GM21723 (cell line): ENCODE results near the gene DTNA.

ENCODE experiments used
- ATAC-seq: cut with Tn5 transposase; IDR thresholded peaks from one replicate; pipeline ENCODE4 v1.9.1; 2021; ENCODE audit warnings: mild to moderate bottlenecking, moderate library complexity; ENCODE audit not compliant: unreplicated experiment

Gene DTNA

DNA sequence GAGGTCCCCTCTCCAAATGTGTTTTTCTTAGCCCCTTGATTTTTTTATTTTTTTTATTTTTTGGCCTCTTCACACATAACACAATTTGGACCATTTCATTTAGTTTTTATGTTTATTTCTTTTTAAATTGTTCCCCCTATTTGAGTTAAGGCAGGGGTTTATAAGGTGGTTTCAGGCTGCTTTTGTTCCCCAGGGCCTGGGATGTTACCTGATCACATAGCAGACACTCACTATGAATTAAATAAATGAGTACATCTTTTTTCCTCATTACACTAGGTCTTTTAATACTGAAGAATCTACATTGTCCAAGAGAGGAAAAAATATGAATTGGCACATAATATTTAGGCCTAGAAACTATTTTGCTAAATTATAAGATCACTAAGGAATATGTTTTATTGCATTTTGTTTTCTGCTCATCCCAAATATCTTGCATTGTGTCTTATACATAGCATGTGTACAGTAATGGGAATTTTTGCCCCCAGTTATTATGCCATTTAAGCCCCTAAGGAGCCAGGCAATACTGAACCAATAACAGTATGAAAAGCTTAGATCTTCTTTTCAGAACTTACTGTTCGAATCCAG lies 218.7 kb downstream of the DTNA start:
- no peak for ATAC-seq

DNA sequence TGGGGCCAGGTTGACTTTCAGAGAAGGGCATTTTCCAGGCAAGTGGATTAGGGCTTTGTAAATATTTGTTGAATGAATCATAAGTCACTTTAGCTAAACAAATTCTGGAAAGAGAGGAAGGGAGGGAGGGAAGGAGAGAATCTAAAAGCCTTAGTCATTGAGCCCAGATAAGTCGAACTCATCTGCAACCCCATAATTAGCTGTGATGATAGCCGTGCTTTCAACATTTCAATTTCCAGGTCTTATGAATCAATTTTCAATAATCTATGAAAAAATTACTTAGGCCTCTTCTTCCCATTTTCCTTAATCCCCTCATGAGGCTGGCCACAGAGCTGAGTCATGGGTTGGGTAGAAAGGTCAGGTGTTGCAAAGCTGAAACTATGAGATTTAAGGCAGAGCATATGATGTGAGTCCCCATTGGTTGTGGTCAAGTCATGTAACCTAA lies 219.3 kb downstream of the DTNA start:
- no peak for ATAC-seq

DNA sequence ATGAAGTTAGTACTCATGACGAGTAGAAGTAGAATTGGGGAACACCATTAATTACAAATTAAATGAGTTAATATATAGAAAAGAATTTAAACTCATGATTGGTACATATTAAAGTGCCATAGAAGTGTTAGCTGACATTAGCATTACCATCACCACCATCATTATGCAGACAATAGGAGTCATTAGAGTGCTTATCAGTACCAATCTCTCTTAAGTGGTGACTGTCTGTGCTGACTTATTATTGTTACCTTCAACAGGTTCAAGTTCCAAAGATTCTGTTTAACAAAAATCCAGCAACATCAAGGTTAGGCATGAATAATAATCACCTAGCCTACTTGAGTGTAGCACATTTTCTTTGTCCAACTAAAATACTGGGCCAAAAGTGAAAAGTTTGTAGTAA lies 222.3 kb downstream of the DTNA start:
- ATAC-seq = no peak

DNA sequence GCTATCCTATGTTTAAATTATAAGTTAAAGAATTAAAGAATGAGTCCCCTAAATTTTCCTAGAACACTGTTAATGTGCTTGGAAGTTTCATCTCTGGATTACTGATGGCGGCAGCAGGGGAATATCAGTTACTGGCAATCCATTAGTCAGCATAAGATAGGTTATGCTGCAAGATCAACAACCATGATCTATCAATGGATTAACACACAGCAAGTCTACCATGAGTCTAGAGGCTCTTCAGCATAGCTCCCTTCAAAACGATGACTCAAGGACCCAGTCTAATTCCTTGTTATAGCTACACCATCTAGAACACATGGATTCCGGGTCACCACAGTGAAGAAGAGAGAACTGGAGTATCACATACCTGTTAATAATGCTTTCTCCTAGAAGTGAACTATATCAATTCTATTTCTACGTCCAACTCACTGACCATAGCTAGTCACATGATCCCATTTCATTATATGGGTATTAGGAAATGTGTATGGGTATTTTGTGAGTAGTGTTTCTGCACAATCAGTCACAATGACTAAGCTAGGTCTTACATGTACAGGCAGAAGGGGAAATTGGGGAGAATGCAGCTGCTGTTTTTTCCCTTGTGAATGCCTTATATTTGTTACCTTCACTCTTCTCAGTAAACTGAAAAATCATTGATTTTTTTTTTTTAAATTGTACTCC lies 222.8 kb downstream of the DTNA start:
- ATAC-seq = no peak

DNA sequence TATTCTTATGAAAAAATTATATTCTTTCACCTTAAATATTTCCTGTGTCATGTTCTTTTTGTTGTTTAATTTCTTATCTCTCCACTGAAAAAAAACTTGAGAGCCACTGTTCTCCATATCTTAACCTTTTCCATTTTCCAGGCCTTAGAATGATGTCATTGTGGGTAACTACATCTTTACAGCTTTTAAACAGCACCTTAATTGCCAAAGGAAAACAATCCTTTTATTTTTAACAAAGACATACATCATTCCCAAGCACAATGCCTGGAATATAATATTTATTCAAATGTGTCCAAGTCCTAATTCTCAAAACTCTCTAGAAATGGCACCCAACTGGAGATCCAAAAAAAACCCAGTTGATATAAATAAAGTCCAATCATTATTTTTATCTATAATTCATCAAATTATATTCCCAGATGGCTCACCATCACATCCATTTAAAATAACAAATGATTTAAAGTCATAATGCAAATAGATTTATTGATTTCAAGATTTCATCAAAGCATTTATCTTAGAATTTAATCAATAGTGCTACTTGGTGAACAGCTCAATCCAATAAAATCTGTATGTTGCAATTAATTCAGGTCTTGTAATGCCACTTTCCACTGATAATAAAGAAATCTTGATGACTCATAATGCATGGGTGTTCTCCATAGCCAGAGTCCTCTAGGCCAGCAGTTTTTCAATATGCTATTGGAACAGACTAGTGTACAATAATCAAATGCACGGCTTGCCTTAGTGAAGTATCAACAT lies 224.0 kb downstream of the DTNA start:
- ATAC-seq = no peak

DNA sequence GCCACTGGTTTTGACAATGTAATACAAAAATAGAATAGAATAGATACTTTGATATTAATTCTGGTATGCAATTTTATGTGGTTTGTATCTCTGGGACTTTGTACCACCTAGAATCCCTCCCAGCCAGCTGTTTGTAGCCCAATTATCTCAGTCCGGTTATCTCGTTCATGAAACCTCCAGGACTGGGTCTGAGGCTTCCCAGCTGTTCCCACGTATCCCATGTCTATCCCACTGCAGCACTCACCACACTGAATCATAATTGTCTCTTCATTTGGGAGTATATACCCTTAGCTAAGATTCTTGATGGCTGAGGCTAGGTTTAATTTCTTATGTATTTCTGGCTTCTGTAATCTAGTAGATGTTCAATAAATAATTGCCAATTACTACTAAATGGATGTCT lies 226.7 kb downstream of the DTNA start:
- ATAC-seq = no peak

DNA sequence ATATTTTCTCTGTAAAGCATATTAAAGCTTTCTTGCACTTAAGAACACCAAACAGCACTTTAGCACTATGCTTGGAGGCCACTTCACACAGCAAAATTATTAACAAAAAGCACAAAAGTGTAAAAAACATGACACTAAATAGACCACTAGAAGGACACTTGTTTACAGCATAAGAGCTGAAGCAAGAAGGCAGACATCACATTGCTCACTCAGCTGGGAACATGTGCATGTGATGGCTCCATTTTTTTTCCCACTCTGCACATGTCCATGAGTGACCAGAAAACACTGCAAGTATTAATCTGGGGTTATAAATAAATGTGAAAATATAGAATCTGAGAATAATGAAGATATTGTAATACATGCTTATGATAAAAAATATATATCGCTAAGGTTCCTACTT lies 228.0 kb downstream of the DTNA start:
- no peak for ATAC-seq
